HG02571 (cell line): ENCODE measurements around the gene SLC6A8.
"Not testable (repeated sequence)": the region's sequence is repeated elsewhere in the genome, so short reads cannot be mapped to it uniquely, and the experiment has no call there.

Experiments used
- ATAC-seq: cut with Tn5 transposase; IDR thresholded peaks from one replicate; pipeline ENCODE4 v1.9.1; 2021; ENCODE audit warnings: mild to moderate bottlenecking, moderate library complexity; ENCODE audit not compliant: unreplicated experiment

The SLC6A8 gene

DNA sequence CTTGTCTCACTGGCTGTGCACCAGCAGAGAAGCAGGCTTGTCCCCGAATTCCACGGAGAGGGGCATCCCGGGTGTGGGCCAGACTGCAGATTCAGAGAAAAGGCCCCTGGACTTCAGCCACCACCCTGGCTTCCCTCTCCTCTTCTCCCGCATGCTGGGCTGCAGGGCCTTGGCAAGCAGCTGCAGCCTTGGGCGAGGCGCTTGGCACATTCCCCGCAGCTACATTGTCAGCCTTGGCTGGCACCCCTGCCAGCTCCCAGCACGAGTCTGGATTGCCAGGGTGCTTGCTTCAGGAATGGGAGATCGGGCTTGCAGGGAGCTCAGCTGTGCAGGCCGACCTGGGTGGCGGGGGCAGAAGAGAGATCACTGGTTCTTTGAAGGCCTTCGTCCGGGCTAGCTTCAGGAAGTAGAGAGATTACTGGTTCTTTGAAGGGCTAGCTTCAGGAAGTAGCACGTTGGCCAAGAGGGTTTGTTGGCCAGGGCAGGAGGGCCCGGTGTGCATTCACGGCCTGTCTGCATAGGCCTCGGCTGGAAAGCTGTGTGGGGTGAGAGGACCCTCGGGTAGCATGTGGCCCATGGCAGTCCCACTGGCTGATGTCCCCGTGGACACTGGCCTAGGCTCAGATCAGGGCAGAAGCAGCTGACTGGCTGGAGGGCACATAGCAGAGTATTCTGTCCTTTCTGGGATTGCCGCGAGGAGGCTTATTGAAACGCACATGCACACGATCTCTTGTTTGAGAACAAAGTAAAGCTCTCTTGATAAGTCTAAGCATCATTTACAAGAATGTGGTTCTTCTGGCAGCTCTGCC is 39.6 kb downstream of the SLC6A8 start:
- no peak for ATAC-seq

DNA sequence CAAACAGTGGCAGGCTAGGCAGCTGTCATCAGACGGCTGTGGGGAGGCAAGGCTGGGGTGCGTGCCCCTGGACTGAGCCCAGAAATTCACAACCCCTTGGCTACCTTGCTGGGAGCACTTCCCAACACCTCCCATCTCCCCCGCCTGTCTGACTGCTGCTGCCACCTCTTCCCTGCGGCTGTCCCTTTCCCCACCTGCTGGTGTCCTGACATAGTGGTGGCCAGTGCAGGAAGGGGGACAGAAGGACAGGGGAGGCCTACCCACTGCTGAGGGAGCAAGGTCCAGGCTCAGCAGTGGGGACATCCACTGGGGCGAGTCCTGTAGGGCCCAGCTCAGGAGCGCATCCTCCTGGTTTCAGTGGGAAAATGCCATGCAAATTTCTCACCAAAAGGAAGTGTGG is 40.4 kb downstream of the SLC6A8 start:
- ATAC-seq, result no peak

DNA sequence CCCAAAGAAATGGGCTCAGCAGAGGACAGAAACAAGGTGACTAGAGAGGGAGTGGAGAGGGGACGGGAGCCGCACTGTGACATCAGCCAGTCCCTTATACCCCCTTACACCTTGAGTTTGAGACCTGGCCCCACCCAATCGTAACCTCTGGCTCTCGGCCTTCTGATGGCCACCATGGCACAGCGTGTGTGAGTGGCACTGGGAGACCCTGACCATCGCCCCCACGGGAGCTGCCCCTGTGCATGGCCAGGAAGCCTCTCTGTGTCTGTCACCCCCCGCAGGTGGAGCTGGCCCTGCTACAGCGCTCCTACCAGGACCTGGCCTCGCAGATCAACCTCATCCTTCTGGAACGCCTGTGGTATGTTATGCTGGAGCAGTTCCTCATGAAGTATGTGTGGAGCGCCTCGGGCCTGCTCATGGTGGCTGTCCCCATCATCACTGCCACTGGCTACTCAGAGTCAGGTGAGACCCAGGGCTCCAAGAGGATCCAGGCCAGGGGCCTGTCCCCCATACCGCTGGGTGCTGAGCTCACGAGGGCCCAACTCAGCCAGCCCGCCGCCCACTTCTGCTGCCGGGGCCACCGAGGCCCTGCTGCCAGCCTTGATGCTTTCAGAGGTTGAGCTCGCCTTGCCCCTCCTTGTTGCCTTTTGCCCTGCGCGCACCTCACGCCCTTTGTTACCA is 41.4 kb downstream of the SLC6A8 start:
- ATAC-seq, result no peak

DNA sequence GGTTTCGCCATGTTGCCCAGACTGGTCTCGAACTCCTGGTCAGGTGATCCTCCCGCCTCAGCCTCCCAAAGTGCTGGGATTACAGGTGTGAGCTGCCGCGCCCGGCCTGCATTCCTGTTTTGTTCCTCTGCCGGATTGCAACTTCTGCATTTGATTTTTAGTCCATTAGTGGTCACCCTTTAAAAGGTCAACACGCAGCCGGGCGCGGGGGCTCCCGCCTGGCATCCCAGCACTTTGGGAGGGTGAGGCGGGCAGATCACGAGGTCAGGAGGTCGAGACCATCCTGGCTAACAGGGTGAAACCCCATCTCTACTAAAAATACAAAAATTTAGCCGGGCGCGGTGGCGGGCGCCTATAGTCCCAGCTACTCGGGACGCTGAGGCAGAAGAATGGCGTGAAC is 42.4 kb downstream of the SLC6A8 start:
- not testable (repeated sequence) for ATAC-seq

DNA sequence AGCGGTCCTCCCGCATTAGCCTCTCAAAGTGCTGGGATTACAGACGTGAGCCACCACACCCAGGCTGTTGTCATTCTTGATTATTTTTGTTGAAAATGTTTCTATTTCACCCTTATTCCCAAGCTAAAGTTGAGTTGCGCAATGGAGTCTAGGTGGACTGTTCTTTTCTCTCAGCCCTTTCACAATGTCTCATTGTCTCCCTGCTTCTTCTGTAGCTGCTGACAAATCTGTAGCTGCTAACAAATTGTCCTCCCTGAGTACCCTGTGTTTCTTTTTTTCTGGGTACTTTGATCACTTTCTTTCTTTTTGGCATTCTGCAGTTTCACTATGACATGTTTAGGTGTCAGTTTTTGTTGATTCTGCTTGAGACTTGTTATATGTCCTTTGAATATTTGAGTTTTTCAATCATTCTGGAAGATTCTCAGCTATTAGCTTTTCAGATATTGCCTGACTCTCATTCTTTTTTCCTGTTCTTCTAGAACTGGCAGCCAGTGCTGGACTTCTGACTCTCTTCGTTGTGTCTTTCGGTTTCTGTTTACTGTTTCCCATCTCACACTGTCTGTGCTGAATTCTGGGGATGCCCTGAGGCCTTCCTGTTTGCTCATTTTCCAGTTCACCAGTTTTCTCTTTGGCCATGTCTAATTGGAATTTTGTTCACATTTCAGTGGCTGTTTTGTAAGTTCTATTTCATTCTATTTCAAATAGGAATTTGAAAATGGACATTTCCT is 43.6 kb downstream of the SLC6A8 start:
- ATAC-seq, result no peak

DNA sequence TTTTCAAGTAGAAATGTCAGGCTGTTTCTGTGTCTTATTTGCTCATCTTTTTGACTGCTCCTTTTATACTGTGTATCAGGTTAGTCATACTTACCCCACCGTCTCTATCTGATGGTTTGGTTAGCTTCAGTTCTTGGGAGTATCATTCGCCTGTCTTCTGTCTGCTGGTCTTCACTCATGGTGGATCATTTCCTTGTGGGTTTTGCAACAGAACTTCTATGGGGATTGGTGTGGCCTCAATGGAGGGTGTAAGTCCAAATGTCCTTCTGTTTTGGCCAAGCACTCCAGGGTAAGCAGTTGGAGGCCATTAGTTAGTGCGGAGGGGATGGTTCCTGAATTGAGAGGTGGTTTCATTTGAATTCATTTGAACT is 44.1 kb downstream of the SLC6A8 start:
- ATAC-seq, result no peak

DNA sequence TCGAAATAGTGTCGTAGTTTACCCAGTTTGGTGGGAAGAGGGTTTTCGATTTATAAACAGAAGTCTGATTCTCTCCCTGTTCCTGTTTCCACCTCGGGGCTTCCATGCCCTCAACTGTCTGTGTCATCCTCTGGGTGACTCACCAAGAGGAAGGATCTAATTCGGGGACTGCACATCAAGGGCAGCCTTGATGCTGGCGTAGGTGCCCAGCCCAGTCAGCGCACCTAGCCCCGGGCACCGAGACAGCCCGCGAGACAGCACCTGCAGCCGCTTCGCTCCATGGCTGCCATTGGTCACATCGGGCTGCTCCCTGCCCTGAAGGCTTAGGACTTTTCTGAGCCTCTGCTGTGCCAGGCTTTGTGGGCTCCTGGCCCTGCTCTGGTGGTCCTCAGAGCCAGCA is 44.7 kb downstream of the SLC6A8 start:
- ATAC-seq, result no peak

DNA sequence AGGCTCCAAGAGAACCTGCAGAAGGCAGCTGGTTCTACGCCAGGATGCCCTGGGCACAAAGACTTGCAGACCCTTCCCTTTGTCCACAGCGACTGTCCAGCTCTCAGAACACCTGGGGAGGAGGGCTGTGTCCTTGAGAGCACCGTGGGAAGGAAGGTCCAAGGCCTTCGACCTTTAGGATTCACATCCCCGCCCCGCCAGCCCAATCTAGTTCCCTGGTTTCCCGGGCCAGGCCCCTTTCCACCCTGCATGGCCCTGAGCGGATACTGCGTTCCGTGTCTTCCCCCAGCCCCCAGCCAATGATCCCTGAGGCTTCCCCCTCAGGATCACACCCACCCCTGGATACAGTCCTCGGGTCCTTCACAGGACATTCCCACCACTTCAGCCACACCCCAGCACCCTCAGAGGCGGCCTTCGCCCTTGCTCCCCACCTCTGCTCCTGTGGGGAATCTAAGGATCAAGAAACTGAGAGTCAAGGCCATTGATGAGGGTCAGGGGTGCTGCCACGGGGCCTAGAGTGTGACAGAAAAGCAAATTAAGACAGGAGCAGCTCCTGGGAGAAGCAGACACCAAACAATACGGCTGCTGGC is 46.0 kb downstream of the SLC6A8 start:
- ATAC-seq, result no peak

DNA sequence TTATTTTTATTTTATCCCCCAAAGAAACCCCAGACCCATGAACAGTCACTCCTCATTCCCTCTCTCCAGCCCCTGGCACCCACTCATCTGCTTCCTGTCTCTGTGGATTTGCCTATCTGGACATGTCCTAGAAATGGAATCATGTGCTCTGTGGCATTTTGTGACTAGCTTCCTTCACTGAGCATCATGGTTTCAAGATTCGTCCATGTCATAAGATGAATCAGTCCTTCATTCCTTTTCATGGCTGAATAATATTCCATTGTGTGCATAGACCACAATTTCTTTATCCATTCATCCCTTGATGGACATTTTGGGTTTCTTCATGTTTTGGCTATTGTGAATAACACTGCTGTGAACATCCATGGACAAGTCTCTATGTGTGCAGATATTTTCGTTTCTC is 47.1 kb downstream of the SLC6A8 start:
- no peak for ATAC-seq

DNA sequence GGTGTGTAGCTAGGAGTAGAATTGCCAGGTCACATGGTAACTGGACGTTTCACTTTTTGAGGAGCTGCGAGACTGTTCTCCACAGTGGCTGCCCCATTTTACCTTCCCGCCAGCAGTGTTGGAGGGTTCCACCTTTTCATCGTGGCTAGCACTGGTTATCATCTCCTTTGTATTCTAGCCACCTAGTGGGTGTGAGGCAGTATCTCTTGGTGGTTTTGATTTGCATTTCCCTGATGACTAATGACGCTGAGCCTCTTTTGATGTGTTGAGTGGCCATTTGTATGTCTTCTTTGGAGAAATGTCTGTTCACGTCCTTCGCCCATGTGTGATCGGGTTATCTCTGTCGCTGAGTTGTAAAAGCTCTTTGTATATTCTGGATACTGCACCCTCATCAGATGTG is 47.5 kb downstream of the SLC6A8 start:
- no peak for ATAC-seq

DNA sequence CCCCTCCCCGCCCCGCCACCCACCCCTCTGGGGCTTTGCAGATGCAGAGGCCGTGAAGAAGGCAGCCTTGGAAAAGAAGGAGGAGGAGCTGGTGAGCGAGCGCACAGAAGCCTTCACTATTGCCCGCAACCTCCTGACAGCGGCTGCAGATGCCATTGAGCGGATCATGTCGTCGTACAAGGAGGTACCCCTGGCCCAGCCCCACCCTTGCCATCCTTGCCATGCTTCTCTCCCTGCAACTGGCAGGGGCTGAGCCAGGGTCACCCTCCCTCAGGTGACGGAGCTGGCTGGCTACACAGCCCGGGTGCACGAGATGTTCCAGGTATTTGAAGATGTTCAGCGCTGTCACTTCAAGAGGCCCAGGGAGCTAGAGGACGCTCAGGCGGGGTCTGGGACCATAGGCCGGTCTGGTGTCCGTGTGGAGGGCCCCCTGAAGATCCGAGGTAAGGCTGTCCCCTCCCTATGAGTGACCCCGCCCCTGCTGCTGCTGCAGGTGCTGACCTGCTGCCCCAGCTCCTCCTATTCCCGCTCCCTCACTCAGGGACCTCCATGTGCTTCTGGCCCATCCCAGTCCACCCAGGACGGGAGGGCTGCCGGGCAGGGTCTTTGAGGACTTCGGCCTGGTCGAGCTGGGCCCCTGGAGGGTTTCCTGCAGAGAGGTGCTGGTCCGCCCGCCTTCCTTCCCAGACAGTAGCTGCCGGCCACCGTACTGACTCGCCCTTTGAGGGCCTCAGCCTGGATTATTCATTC is 48.5 kb downstream of the SLC6A8 start:
- ATAC-seq, result no peak

DNA sequence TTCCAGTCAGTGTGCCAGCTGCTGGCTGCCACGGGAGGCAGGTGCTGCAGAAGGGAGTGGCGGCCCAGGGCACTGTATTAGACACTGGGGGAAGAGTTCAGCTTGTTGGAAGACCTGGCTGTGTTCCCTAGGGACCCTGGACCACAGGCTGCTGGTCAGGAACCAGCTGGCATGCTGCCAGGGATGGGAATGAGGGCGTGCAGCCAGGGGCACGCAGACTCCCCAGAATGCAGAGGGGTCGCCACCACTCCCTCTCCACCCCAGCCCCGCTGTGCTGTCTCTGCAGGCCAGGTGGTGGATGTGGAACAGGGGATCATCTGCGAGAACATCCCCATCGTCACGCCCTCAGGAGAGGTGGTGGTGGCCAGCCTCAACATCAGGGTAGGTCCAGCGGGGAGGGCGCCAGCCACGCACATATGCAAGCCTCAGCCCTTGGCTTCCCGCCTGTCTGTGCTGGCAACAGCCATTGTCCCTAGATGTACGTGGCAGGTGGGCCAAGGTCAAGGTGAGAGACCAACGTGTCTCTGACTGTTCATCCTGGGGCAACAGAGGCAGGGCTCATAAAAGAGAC is 49.2 kb downstream of the SLC6A8 start:
- ATAC-seq, result no peak

DNA sequence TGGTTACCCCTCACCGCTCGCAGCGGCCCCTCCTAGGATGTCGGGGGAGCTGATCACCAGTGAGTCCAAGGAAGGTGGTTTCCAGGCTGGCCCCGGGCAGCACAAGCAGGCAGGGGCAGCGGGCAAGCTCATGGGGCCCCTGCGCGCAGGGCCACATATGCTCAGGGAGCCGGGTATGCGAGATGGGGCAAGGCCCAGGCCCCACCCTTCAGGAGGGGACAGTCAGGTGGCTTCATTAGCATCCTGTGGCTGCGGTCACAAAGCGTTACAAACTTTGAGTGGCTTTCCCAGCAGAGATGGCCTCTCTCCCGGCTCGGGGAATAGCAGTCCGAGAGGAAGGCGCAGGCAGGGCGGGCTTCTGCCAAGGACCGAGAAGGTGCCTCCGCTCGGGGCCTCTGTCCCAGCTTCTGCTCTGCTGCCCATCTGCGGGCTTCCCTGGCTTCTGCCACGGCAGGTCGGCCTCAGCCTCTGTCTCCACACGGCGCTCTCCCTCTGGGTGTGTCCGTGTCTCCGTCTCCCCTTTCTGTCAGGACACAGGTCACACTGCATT is 50.4 kb downstream of the SLC6A8 start:
- no peak for ATAC-seq

DNA sequence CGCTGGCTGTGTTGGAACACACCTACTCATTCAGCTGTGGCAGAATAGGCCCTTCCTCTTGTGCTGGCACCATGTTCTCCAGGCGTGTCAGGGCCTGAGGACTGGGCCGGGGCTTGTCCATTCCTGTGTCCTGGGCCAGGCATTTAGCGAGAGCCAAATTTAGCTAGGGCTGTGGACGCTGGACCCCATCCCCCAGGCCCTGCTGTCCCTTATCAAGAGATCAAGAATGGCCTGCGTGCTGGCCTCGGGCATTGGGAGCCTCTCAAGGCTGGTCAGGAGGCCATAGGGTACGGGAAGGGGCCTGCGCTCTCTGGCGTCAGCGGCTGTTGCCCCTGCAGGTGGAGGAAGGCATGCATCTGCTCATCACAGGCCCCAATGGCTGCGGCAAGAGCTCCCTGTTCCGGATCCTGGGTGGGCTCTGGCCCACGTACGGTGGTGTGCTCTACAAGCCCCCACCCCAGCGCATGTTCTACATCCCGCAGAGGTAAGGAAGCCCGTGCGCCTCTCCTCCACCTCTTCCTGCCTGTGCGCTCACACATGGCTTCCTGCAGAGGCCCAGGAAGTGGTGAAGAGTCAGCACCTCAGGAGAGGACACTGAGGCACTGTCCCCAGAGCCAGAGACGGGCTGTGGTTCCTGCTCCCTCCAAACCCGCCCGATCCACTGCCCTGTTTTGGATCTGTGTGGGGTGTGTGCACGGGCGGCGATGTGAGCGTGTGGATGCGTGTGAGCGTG is 52.2 kb downstream of the SLC6A8 start:
- ATAC-seq, result no peak

DNA sequence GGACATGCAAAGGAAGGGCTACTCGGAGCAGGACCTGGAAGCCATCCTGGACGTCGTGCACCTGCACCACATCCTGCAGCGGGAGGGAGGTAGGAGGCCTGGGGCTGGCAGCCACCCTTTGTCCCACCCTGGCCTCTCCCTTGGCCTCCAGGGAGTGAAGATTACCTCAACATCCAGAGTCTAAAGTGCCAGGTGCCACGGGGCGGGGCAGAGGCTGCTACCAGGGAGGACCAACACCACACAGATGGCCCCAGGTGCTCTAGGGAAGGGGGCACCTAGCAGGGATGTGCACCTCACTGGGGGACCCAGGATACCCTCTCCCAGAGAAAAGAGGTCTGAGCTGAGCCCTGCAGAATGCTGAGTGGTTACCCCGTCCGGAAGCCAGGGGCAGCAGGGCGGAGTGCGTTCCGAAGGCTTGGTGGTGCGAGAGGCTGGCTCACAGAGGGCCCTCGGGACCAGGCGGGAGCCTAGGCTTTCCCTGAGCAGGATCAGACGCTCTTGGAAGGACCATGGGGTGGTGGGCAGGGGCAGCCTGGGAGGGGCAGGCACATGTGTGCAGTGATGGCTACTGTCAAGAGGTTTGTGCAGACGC is 53.0 kb downstream of the SLC6A8 start:
- no peak for ATAC-seq

DNA sequence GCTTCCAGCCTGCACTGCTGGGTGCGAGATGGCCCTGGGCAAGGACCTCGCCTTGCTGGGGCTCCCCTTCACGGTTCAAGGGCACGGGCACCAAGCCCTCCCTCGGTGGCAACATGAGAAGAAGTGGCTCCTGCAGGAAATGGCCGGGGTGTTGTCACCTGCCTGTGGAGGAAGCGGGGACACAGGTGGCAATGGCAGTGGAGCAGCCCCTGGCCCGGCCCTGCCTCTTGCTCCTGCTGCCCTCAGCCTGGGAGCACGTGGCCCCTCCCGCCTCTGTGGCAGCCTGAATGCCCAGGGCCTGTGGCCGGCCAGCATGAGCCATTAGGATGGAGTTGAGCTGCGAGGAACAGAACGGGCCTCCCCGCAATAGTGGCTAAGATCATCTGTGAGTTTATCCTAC is 53.7 kb downstream of the SLC6A8 start:
- no peak for ATAC-seq

DNA sequence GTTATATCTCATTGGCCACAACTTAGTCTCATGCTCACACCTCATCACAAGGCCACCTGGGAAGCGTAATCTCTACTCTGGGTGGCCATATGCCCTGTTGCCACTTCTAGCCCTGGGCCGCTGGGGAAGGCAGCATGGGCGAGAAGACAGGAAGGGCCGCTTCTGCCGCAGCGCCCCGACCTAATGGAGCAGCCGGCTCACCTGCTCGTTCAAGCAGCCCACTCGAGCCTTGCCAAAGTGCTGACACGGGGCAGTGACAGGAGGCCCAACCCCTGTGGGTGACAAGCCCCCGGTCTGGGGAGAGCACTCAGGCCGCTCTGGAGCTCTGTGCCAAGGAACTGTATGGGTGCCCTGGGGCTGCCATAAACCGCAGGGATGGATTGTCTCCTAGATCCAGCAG is 54.4 kb downstream of the SLC6A8 start:
- ATAC-seq, result not testable (repeated sequence)

DNA sequence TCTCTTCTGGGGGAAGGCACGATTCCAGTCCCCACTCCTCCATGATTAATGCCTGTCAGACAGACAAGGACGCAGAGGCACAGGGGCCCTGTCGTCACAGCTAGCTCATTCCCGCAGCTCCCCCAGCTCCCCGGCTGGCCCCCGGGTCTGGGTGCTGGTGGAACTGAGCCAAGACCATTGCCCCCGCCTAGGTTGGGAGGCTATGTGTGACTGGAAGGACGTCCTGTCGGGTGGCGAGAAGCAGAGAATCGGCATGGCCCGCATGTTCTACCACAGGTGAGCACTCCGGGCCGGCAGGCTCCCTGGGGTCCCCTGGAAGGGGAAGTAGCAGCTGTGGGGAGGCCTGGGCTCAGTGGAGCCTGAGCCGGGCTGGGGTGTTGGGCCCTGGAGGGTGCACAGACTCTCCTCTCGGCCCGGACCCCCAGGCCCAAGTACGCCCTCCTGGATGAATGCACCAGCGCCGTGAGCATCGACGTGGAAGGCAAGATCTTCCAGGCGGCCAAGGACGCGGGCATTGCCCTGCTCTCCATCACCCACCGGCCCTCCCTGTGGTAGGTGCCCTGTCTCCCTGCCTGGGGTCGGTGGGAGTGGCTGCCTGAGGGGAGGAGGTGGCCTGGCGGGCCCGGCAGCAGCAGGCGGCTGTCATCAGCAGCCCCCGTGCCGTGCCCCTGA is 55.2 kb downstream of the SLC6A8 start:
- ATAC-seq, result not testable (repeated sequence)
